Peyer's patch (tissue), 4 donors: Measurements from ENCODE around the gene MITD1. TPM values are rescaled to one million over a fixed set of nuclear protein-coding genes. Genes with fewer than 3 reads are reported as not detected.
A peak's percentile ranks its signal among the peaks of the same experiment; 100 is the strongest.

Experiments used
- DNase-seq, 3 donors: peaks; one replicate each; pipeline ENCODE4 v3.0.0-alpha.2; 2017 to 2019
- H3K27ac ChIP-seq, 4 donors: fragments of 200-600 bp; sonication (generic); one replicate each; pipeline ENCODE4 v1.5.1; 2016 to 2019
- H3K27me3 ChIP-seq, 2 donors: fragments of 200-600 bp; sonication (generic); one replicate each; pipeline ENCODE4 v1.5.1; 2019
- H3K36me3 ChIP-seq, 3 donors: fragments of 200-600 bp; sonication (generic); one replicate each; pipeline ENCODE4 v1.5.1; 2016 to 2019
- H3K4me1 ChIP-seq, 4 donors: fragments of 200-600 bp; sonication (generic); one replicate each; pipeline ENCODE4 v1.5.1; 2016 to 2019
- H3K4me3 ChIP-seq, 4 donors: fragments of 200-600 bp; sonication (generic); 1 replicate in 3 of 4; 2 replicates in 1 of 4; pipeline ENCODE4 v1.5.1; 2016 to 2019; ENCODE audit warnings: mild to moderate bottlenecking in 1 of 4
- H3K9me3 ChIP-seq, 4 donors: fragments of 200-600 bp; sonication (generic); one replicate each; pipeline ENCODE4 v1.5.1; 2016 to 2019; ENCODE audit warnings: mild to moderate bottlenecking in 1 of 4
- POLR2A ChIP-seq, 2 donors: fragments of 450-650 bp; IDR thresholded peaks; one replicate each; pipeline ENCODE4 v1.5.1; 2017; ENCODE audit warnings: antibody characterized with exemption in 2 of 2, mild to moderate bottlenecking in 2 of 2, moderate library complexity in 2 of 2
- total RNA-seq, 4 donors: library from RNA; depleted of rRNA; stranded (reverse); fragments of >200 nt; gene quantifications; one replicate each; pipeline ENCODE4 v1.1.0, GENCODE V29; 2016
- TF ChIP-seq, protein P1 (sequence below), 6 experiments: fragments of 450-650 bp in 4 of 6; fragments of 200-600 bp in 2 of 6; sonication (generic) in 1 of 6; IDR thresholded peaks; one replicate each; pipeline ENCODE4 v1.5.1; 2017 to 2019; ENCODE audit warnings: antibody characterized with exemption in 6 of 6, mild to moderate bottlenecking in 3 of 6, moderate library complexity in 1 of 6

MITD1 gene
- total RNA-seq, 4 donors from 2014 or later: 21.7 to 42.1 (median 34.0) TPM

DNA sequence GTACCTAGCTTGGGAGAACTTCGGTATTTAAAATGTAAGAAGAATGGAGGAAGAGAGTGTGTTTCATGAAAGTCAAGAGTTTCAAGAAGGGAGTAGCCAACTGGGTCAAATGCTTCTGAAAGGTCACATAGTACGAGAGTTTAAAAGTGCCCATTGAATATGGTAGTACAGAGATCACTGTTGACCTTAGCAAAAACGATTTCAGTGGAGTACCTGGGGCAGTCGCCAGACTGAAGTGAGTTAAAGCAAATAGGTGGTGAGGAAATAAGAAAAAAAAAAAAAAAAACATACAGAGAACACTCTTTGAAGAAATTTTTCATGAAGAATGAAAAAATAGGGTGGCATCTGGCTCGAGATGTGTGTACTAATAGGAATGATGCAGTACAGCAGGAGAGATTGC, 14.6 kb downstream of the MITD1 start:
- H3K27ac ChIP-seq: no peak overlapping the region
- no peak overlapping the region for H3K4me3 ChIP-seq
- no peak for DNase-seq
- no peak for TF ChIP-seq POLR2A (IDR thresholded peaks at IDR 0.05)
- TF ChIP-seq, protein P1, sequence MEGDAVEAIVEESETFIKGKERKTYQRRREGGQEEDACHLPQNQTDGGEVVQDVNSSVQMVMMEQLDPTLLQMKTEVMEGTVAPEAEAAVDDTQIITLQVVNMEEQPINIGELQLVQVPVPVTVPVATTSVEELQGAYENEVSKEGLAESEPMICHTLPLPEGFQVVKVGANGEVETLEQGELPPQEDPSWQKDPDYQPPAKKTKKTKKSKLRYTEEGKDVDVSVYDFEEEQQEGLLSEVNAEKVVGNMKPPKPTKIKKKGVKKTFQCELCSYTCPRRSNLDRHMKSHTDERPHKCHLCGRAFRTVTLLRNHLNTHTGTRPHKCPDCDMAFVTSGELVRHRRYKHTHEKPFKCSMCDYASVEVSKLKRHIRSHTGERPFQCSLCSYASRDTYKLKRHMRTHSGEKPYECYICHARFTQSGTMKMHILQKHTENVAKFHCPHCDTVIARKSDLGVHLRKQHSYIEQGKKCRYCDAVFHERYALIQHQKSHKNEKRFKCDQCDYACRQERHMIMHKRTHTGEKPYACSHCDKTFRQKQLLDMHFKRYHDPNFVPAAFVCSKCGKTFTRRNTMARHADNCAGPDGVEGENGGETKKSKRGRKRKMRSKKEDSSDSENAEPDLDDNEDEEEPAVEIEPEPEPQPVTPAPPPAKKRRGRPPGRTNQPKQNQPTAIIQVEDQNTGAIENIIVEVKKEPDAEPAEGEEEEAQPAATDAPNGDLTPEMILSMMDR (IDR thresholded peaks at IDR 0.05): no peak
- no peaks in the 10 kb centered on the region for H3K9me3 ChIP-seq
- no peaks in the 10 kb centered on the region for H3K4me1 ChIP-seq
- H3K36me3 ChIP-seq: peaks cover 0 to 51% (median 0%) of the 10 kb centered on the region in 3 donors
- no peaks in the 10 kb centered on the region for H3K27me3 ChIP-seq

DNA sequence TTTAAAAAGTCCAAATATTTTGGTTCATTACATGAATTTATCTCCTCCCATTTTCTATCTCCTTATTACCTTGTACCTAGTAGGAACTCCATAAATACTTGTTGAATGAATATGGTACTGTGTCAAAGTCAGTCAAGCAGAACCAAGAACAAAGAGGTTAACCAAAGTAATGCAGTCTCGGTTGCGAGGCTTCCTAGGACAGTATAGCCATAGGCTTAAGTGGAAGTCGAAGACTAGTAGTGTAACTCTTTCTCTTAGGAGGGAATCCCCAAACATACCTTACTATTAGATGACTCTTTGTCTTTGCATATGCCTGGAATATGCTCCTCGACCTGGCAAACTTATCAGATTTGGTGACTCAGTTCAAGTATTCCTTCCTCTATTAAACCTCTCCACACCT, 21.3 kb downstream of the MITD1 start:
- Histone ChIP-seq H3K4me1 (peaks cover 0 to 11% (median 4%) of the 10 kb centered on the region in 4 donors), H3K27me3 (no peaks in the 10 kb centered on the region), H3K36me3 (peaks cover 0 to 10% (median 0%) of the 10 kb centered on the region in 3 donors), H3K4me3 (no peak overlapping the region), H3K9me3 (no peaks in the 10 kb centered on the region), H3K27ac (no peak overlapping the region)
- no peak for DNase-seq
- TF ChIP-seq, protein P1 (IDR thresholded peaks at IDR 0.05): no peak
- TF ChIP-seq POLR2A (IDR thresholded peaks at IDR 0.05): no peak

DNA sequence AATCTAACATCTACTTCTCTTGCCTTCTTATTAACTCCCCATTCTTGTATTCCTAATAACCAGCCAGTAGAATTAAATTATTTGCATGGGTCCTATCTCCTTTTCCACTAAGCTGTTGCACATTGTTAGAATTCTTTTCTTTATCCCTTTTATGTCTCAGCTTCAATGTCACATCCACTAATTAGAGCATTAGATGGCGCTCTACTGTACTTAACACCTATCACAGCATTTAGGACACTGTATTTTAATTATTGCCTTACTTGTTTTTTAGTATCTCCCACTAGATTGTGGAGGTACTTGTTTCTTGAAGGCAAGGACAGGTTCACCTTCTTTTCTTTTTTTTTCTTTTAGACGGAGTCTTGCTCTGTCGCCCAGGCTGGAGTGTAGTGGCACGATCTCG, 22.3 kb downstream of the MITD1 start:
- no peak for DNase-seq
- Histone ChIP-seq H3K27me3 (no peaks in the 10 kb centered on the region), H3K27ac (no peak overlapping the region), H3K4me1 (peaks cover 0 to 16% (median 8%) of the 10 kb centered on the region in 4 donors), H3K36me3 (peaks cover 0 to 10% (median 0%) of the 10 kb centered on the region in 3 donors), H3K9me3 (no peaks in the 10 kb centered on the region), H3K4me3 (no peak overlapping the region)
- TF ChIP-seq, protein P1 (IDR thresholded peaks at IDR 0.05): no peak
- TF ChIP-seq POLR2A (IDR thresholded peaks at IDR 0.05): no peak

DNA sequence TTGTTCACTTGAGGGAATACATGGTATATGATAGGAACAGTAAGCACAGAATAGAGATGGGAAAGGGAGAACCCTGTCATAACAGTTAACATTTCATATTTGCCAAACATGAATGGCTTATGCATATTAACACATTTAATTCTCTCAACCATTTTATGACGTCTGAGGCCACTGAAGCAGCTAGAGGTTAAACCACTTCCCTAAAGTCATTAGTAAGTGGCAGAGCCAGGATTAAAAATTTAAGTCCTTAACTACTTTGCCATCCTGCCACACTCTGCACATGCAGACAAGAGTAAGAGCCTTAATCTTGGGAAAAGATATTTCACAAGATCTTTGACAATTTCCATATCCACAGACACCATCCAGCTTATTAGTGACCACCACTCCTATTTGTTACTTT, 24.0 kb downstream of the MITD1 start:
- Histone ChIP-seq H3K36me3 (peaks cover 0 to 3% (median 0%) of the 10 kb centered on the region in 3 donors), H3K9me3 (no peaks in the 10 kb centered on the region), H3K4me3 (no peak overlapping the region), H3K4me1 (peaks cover 0 to 17% (median 8%) of the 10 kb centered on the region in 4 donors), H3K27me3 (no peaks in the 10 kb centered on the region), H3K27ac (no peak overlapping the region)
- no peak for DNase-seq
- TF ChIP-seq, protein P1 (IDR thresholded peaks at IDR 0.05): no peak
- no peak for TF ChIP-seq POLR2A (IDR thresholded peaks at IDR 0.05)

DNA sequence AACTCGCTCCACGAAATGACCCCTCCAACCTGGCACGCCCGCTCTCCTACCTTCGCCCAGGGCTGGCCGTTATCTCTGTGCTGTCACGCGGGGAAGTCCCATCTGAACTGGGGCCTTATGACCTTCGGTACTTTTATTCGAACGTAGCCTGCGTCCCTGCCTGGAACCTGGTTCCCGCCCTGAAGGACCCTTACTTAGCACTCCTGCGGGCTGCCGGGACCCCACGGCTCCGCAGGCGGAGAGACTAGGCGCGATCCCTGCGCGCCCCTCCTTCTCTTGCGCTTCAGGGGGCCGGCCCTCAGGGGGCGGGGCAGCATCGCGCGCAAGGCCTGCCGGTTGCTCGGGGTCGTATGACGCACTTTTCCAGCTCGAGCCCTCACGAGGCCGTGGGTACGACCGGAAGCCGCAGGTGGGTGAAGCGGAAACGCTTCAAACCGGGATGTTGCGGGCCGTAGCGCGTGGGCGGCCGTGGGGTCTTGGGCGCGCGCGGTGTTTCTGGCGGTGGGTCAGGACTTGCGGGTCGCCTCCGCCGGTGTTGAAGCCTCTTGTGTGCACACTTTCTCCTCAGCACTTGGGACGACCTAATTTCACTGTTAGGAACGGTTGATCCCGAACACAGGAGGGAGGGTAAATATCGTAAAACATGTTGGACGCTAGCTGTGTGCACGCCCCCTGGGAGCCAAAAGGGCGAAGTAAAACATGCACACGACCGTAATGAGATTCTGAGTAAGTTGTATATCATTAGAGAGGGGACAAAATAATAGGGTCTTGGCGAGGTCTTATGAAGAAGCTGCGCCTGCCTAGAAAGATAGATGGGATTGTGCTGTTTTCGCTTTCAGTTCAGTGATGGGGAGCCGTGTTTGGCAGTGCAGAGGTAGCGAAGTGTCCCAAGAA, 26.0 kb downstream of the MITD1 start, which contains the start of the genes LIPT1 and TSGA10:
TSS of gene LIPT1 (plus strand) at position 325 of the 894 bp plus-strand sequence. CDS start 6,991 bp downstream, outside the sequence.
TSS of gene TSGA10 (minus strand) at position 300 of the 894 bp plus-strand sequence. CDS start 45,503 bp downstream, outside the sequence.
- no peaks in the 10 kb centered on the region for H3K27me3 ChIP-seq
- no peaks in the 10 kb centered on the region for H3K9me3 ChIP-seq
- peak; percentile 68 for TF ChIP-seq POLR2A (IDR thresholded peaks at IDR 0.05)
- TF ChIP-seq, protein P1 (IDR thresholded peaks at IDR 0.05): peak in 3 of 6 experiments; percentile 13 to 17 (median 14)

More for the DNA sequence above, 26.0 kb downstream of the MITD1 start, which contains the start of the genes LIPT1 and TSGA10:
- Histone ChIP-seq H3K4me3 (peak within 1 kb of the TSS; percentile 62 to 75 (median 68)), H3K4me1 (peaks cover 0 to 17% (median 8%) of the 10 kb centered on the region in 4 donors), H3K36me3 (no peaks in the 10 kb centered on the region), H3K27ac (peak within 1 kb of the TSS; percentile 84 to 91 (median 88))
- peak; percentile 91 to 97 (median 93) for DNase-seq
